ENCODE measurements around the gene EAF1. TPM values are rescaled to one million over a fixed set of nuclear protein-coding genes. Genes with fewer than 3 reads are reported as not detected.

EAF1 gene
- total and polyA plus RNA-seq, 12 donors: 2.3 to 12.4 (median 8.3) TPM

DNA sequence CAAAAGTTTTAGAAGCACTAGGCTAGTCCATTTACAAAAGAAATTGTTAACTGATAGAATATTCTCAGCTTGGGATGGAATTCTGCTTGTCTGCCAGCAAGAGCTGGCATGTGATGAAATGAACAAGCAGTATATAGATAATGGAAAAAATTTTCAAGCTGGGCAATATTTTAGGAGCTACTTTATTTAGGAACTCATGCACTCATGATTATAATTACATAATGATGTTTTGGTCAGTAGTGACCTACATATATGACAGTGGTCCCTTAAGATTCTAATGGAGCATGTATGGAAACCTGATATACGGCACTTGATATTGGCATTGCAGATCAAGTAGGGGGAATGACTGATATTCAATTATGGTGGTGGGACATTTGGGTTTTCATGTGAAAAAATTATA, 6.1 kb downstream of the EAF1 start:
- Histone ChIP-seq H3K9me3 (no peaks in the 10 kb centered on the region), H3K36me3 (peaks cover 0 to 88% (median 59%) of the 10 kb centered on the region in 9 donors), H3K4me3 (no peak overlapping the region), H3K4me1 (peaks cover 3 to 48% (median 29%) of the 10 kb centered on the region in 9 donors), H3K27ac (no peak overlapping the region), H3K27me3 (no peaks in the 10 kb centered on the region)
- TF ChIP-seq, protein P1, sequence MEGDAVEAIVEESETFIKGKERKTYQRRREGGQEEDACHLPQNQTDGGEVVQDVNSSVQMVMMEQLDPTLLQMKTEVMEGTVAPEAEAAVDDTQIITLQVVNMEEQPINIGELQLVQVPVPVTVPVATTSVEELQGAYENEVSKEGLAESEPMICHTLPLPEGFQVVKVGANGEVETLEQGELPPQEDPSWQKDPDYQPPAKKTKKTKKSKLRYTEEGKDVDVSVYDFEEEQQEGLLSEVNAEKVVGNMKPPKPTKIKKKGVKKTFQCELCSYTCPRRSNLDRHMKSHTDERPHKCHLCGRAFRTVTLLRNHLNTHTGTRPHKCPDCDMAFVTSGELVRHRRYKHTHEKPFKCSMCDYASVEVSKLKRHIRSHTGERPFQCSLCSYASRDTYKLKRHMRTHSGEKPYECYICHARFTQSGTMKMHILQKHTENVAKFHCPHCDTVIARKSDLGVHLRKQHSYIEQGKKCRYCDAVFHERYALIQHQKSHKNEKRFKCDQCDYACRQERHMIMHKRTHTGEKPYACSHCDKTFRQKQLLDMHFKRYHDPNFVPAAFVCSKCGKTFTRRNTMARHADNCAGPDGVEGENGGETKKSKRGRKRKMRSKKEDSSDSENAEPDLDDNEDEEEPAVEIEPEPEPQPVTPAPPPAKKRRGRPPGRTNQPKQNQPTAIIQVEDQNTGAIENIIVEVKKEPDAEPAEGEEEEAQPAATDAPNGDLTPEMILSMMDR (IDR thresholded peaks at IDR 0.05): no peak
- peak in 2 of 8 donors; percentile 22 to 55 for ATAC-seq
- intact Hi-C loops (cut with DNase I): loop anchor here in 3 of 10 donors (5.0 to 10.0 kb wide), 2 partner anchors 121 to 124 kb away; no protein-coding TSS in a partner anchor
- 97 to 98% methylated on average over 1 of the region's 1 CpG for WGBS, 2 donors
- no peak for DNase-seq

DNA sequence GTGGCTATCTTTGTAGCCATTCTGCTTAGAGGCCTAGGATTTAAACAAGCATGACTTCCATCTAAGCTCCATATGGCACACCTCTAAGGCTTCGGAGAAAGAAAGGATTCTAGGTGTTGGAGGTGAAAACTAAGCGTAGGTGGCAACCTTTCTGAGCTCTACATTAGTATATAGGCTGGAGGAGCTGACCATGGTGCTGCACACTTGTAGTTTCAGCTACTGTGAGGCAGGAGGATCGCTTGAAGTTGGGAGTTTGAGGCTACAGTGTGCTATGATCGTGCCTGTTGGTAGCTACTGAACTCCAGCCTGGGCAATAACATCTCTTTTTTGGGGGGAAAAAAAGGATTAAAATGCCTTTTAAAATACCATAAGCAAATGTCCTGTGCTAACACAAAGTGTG, 7.4 kb downstream of the EAF1 start:
- intact Hi-C loops (cut with DNase I): loop anchor here in 3 of 10 donors (5.0 to 10.0 kb wide), 2 partner anchors 120 to 123 kb away; no protein-coding TSS in a partner anchor
- no peak overlapping the region for H3K4me3 ChIP-seq
- H3K27ac ChIP-seq: no peak overlapping the region
- H3K9me3 ChIP-seq: no peaks in the 10 kb centered on the region
- DNase-seq: no peak
- peaks cover 0 to 99% (median 69%) of the 10 kb centered on the region in 9 donors for H3K36me3 ChIP-seq
- ATAC-seq: no peak
- H3K27me3 ChIP-seq: no peaks in the 10 kb centered on the region
- 96 to 97% methylated on average over 4 of the region's 4 CpGs for WGBS, 2 donors
- H3K4me1 ChIP-seq: peaks cover 0 to 36% (median 23%) of the 10 kb centered on the region in 9 donors
- TF ChIP-seq, protein P1 (IDR thresholded peaks at IDR 0.05): no peak

DNA sequence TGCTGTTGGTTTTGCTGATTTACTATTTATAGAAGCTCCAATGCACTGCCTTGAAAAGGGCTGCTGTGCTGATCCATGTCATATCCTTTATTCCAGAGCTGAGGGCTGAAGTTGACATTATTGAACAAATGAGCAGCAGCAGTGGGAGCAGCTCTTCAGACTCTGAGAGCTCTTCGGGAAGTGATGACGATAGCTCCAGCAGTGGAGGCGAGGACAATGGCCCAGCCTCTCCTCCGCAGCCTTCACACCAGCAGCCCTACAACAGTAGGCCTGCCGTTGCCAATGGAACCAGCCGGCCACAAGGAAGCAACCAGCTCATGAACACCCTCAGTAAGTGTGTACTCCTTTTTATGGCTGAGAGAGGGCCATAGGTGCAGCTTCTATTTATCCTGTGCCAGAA, 8.8 kb downstream of the EAF1 start:
- no peak overlapping the region for H3K27ac ChIP-seq
- H3K4me3 ChIP-seq: no peak overlapping the region
- H3K36me3 ChIP-seq: peaks cover 0 to 100% (median 67%) of the 10 kb centered on the region in 9 donors
- WGBS, 2 donors: 92 to 95% methylated on average over 6 of the region's 6 CpGs
- ATAC-seq: no peak
- TF ChIP-seq, protein P1 (IDR thresholded peaks at IDR 0.05): no peak
- intact Hi-C loops (cut with DNase I): loop anchor here in 2 of 10 donors (10.0 kb wide), 1 partner anchor 119 kb away; no protein-coding TSS in a partner anchor
- peaks cover 0 to 35% (median 21%) of the 10 kb centered on the region in 9 donors for H3K4me1 ChIP-seq
- no peaks in the 10 kb centered on the region for H3K9me3 ChIP-seq
- DNase-seq: no peak
- H3K27me3 ChIP-seq: no peaks in the 10 kb centered on the region

DNA sequence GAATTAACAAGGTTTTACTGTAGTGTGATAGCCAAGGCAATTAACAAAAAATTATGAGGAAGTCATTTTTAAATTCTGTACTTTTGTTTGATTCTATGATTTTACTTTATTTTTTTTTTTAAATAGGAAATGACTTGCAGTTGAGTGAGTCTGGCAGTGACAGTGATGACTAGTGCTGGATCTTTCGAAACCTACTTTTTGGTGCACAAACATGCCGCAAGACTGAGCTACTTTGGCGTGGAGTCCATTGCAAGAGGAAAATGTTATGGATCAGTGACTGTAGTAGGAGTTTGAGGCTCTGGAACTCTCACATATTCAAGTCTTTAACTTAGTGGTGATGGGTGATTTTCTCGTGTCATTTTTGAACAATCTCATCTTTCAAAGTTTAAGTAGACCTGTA, 11.6 kb downstream of the EAF1 start:
- ATAC-seq (no peak), DNase-seq (no peak)
- TF ChIP-seq, protein P1 (IDR thresholded peaks at IDR 0.05): no peak
- H3K9me3 ChIP-seq: no peaks in the 10 kb centered on the region
- WGBS, 2 donors: 90 to 94% methylated on average over 4 of the region's 4 CpGs
- no peaks in the 10 kb centered on the region for H3K27me3 ChIP-seq
- no peak overlapping the region for H3K4me3 ChIP-seq
- H3K36me3 ChIP-seq: peaks cover 0 to 97% (median 58%) of the 10 kb centered on the region in 9 donors
- peaks cover 0 to 44% (median 5%) of the 10 kb centered on the region in 9 donors for H3K4me1 ChIP-seq
- intact Hi-C loops (cut with DNase I): loop anchor here in 2 of 10 donors (10.0 kb wide), 1 partner anchor 116 kb away; no protein-coding TSS in a partner anchor
- H3K27ac ChIP-seq: peak overlapping the region in 1 of 10 donors; percentile 66
